K562 (cell line): ENCODE measurements around the gene CD37.

Source experiments
- CTCF ChIP-seq, 3 experiments: IDR thresholded peaks in 2 of 3; conservative IDR thresholded peaks in 1 of 3; 2 replicates each; pipeline ENCODE4 v1.5.1; 2011 to 2012; ENCODE audit warnings: low read length in 3 of 3, mild to moderate bottlenecking in 3 of 3, control low read depth in 2 of 3, improper control_type of control experiment in 1 of 3, inconsistent platforms in 1 of 3, low read depth in 1 of 3, mixed read lengths in 1 of 3, moderate library complexity in 1 of 3; ENCODE audit not compliant: insufficient read depth in 2 of 3
- ZNF395 ChIP-seq: fragments of 200-800 bp; sonication (Bioruptor generic); IDR thresholded peaks from 2 replicates; pipeline ENCODE4 v1.6.1; 2017; ENCODE audit warnings: missing genetic modification characterization, missing compliant biosample characterization

- TF ChIP-seq CTCF (IDR thresholded peaks at IDR 0.05 in 2 of 3, conservative IDR thresholded peaks at IDR 0.05 in 1 of 3; ENCODE audit: insufficient read depth in 2 of 3, low read depth in 1 of 3, low read length in 3 of 3) (no peak), ZNF395 (no peak)
Measured at GRCh38 chr19:49348305-49349189, 13.3 kb downstream of the CD37 start.
